SJCRH30 (cell line): ENCODE measurements around the gene EML6. TPM values are rescaled to one million over a fixed set of nuclear protein-coding genes. Genes with fewer than 3 reads are reported as not detected.
"Not testable (repeated sequence)": the region's sequence is repeated elsewhere in the genome, so short reads cannot be mapped to it uniquely, and the experiment has no call there.

Source experiments
- DNase-seq, 2 experiments: peaks; one replicate each; pipeline ENCODE4 v3.0.0-alpha.2; 2015 to 2020
- H3K27ac ChIP-seq: fragments of 250-450 bp; sonication (Bioruptor Pico); 2 replicates; pipeline ENCODE4 v1.5.1; 2020; ENCODE audit warnings: mild to moderate bottlenecking, moderate library complexity
- H3K27me3 ChIP-seq: fragments of 250-450 bp; sonication (Bioruptor Pico); 2 replicates; pipeline ENCODE4 v1.5.1; 2020; ENCODE audit warnings: mild to moderate bottlenecking, moderate library complexity
- H3K36me3 ChIP-seq: fragments of 250-450 bp; sonication (Bioruptor Pico); 2 replicates; pipeline ENCODE4 v1.5.1; 2020; ENCODE audit warnings: mild to moderate bottlenecking, moderate library complexity
- H3K4me1 ChIP-seq: fragments of 250-450 bp; sonication (Bioruptor Pico); 2 replicates; pipeline ENCODE4 v1.5.1; 2020; ENCODE audit warnings: mild to moderate bottlenecking, moderate library complexity
- H3K4me3 ChIP-seq: fragments of 250-450 bp; sonication (Bioruptor Pico); 2 replicates; pipeline ENCODE4 v1.5.1; 2020; ENCODE audit warnings: mild to moderate bottlenecking, moderate library complexity
- H3K9me3 ChIP-seq: fragments of 250-450 bp; sonication (Bioruptor Pico); replicated peaks from 2 replicates; pipeline ENCODE4 v1.5.1; 2020; ENCODE audit warnings: mild to moderate bottlenecking, moderate library complexity
- total RNA-seq: library from RNA; depleted of rRNA; stranded (reverse); fragments of >200 nt; shearing (Covaris generic); gene quantifications from 2 replicates; pipeline ENCODE4 v1.2.3, GENCODE V29; 2014

EML6 gene
- total RNA-seq, 1 experiment from 2014 or later: 1.0 TPM

DNA sequence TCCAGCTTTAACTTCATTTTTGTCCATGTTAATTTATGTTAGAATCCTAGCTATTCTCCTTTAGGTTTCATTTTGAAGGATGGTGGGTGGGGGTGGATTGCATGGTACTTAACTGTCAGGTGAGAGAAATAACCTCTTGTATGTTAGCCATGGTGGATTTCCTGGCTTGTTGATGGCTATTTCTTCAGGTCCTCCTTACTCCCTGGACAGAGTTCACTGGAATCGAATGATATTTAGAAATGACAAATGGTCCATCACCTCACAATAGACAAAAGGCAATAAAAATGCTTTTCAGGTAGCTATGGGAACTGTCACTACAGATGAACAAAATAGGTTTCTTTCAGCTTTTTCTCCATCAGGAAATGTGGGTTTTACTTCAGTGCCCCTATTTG lies 91.7 kb downstream of the EML6 start:
- Histone ChIP-seq H3K36me3 (no peaks in the 10 kb centered on the region), H3K27me3 (no peaks in the 10 kb centered on the region), H3K9me3 (no peaks in the 10 kb centered on the region), H3K4me3 (no peak overlapping the region), H3K4me1 (no peaks in the 10 kb centered on the region), H3K27ac (no peak overlapping the region)
- no peak for DNase-seq

DNA sequence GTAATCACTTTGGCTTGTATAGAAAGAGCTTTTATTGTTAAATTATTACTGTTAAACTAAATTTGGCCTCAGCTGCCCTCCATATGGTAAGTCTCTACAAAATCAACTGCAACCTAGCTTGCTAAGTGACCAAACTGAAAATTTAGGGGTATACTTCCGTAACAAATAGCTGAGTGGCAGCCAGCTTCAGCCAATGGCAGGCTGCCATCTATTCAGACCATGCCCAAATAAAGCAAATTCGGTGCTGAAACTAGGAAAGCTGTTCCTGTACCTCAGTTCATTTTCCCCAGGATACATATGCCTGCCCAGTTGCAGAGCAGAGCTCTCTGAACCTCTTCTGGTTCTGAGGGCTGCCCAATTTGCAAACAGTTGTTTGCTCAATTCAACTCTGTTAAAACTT lies 94.8 kb downstream of the EML6 start:
- Histone ChIP-seq H3K9me3 (no peaks in the 10 kb centered on the region), H3K27ac (no peak overlapping the region), H3K4me1 (no peaks in the 10 kb centered on the region), H3K27me3 (no peaks in the 10 kb centered on the region), H3K36me3 (no peaks in the 10 kb centered on the region), H3K4me3 (no peak overlapping the region)
- peak in 1 of 2 experiments; percentile 18 for DNase-seq

GRCh38 chr2:54820558-54820957 lies 97.1 kb downstream of the EML6 start:
- H3K27ac ChIP-seq: no peak overlapping the region
- H3K4me3 ChIP-seq: no peak overlapping the region
- no peaks in the 10 kb centered on the region for H3K36me3 ChIP-seq
- no peak for DNase-seq
- no peaks in the 10 kb centered on the region for H3K9me3 ChIP-seq
- no peaks in the 10 kb centered on the region for H3K4me1 ChIP-seq
- no peaks in the 10 kb centered on the region for H3K27me3 ChIP-seq

DNA sequence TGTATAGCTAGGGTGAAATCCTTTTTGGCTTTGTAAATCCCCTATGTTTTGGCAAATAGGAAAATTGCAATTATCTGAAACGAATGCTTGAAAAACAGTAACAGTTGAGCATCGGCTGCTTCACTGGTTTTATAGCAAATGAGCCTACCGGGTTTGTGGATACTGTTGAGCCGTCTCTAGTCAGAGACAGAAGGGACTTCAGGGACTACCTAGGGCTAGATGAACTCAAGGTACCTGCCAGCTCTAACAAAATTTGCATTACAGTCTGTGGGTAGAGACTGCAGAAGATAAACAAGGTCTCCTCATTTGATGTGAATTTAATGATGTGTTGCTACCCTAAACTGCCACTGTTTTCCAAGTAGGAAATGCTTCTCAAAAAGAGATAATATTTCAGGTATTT lies 101.1 kb downstream of the EML6 start:
- Histone ChIP-seq H3K27ac (no peak overlapping the region), H3K27me3 (no peaks in the 10 kb centered on the region), H3K4me1 (no peaks in the 10 kb centered on the region), H3K9me3 (no peaks in the 10 kb centered on the region), H3K36me3 (no peaks in the 10 kb centered on the region), H3K4me3 (no peak overlapping the region)
- DNase-seq: no peak

GRCh38 chr2:54830546-54830945 lies 107.1 kb downstream of the EML6 start:
- no peak overlapping the region for H3K4me3 ChIP-seq
- H3K4me1 ChIP-seq: no peaks in the 10 kb centered on the region
- 0 out of 2 replicates have a peak, but pooled peaks cover 4% of the 10 kb centered on the region for H3K27me3 ChIP-seq
- no peak for DNase-seq
- no peaks in the 10 kb centered on the region for H3K9me3 ChIP-seq
- no peak overlapping the region for H3K27ac ChIP-seq
- H3K36me3 ChIP-seq: no peaks in the 10 kb centered on the region

- no peaks in the 10 kb centered on the region for H3K9me3 ChIP-seq
- no peak overlapping the region for H3K4me3 ChIP-seq
- no peak for DNase-seq
- H3K36me3 ChIP-seq: no peaks in the 10 kb centered on the region
- H3K27ac ChIP-seq: no peak overlapping the region
- H3K27me3 ChIP-seq: 0 out of 2 replicates have a peak, but pooled peaks cover 4% of the 10 kb centered on the region
- H3K4me1 ChIP-seq: no peaks in the 10 kb centered on the region
Measured at GRCh38 chr2:54831480-54831879, 108.0 kb downstream of the EML6 start.

DNA sequence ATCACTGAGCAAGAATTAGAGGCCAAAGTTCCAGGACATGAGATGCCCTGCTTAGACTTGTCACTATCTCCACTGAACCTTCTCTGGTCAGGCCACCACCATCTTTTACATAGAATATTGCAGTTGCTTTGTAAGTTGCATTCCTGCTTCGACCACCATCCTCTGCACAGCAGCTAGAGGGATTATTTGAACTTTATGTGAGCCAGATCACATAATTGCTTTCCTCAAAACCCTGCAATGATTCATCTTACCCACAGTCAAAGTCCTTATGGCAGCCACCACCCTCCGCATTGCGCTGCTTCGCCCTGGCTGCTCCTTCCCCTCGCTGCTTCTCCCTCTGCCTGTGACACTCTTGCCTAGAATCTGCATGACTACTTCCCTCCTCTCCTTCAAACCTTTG lies 111.3 kb downstream of the EML6 start:
- no peaks in the 10 kb centered on the region for H3K9me3 ChIP-seq
- no peak for DNase-seq
- no peaks in the 10 kb centered on the region for H3K4me1 ChIP-seq

DNA sequence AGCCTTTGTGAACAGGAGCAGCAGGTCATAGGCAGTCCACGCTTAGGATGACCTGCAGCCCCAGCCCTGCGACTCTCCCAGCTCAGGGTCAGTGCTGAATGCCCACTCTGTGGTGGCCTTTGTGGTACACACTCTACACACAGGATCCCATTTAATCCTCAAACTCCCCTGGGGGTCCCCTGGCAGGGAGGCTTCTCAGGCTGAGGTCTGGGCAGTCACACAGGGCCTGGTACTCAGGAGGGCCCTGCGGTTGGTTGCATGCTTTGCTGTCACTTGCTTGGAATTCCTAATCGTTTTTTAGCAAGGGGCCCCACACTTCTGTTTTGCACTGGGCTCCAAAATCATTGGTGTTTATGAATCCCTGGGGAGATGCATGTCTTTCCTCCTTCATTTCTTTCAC lies 113.0 kb downstream of the EML6 start:
- H3K4me3 ChIP-seq: no peak overlapping the region
- peak; percentile 46 to 48 for DNase-seq
- no peak overlapping the region for H3K27ac ChIP-seq

More for the DNA sequence above, 111.3 kb downstream of the EML6 start:
- Histone ChIP-seq H3K36me3 (no peaks in the 10 kb centered on the region), H3K27me3 (0 out of 2 replicates have a peak, but pooled peaks cover 4% of the 10 kb centered on the region), H3K27ac (no peak overlapping the region), H3K4me3 (no peak overlapping the region)

DNA sequence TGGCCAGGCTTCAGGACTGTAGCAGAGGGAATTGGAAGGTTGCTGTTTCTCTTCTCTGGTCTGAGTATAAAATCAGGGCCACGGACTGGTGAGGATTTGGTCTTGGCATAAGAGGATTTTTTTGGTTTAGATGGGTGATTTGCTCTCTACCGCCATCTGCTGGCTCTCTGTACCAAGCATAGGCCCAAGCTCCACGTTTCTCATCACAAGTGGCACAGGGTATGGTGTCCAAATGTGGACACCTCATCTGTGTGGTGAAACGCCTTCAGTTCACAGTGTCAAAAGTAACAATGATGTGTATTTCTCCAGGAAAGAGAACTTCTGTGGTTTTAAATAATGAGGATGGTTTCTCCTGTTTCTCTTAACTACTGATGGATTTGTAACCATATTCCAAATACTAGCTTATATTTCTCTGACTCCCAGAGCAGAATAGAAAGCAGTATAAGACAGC lies 115.1 kb downstream of the EML6 start:
- H3K27ac ChIP-seq: no peak overlapping the region
- H3K27me3 ChIP-seq: peaks cover 4% of the 10 kb centered on the region; the same call in 1 of the 2 replicates
- H3K9me3 ChIP-seq: no peaks in the 10 kb centered on the region
- no peaks in the 10 kb centered on the region for H3K4me1 ChIP-seq
- H3K36me3 ChIP-seq: no peaks in the 10 kb centered on the region
- H3K4me3 ChIP-seq: no peak overlapping the region
- DNase-seq: peak; percentile 59 to 91

More for the DNA sequence above, 113.0 kb downstream of the EML6 start:
- Histone ChIP-seq H3K9me3 (no peaks in the 10 kb centered on the region), H3K27me3 (0 out of 2 replicates have a peak, but pooled peaks cover 4% of the 10 kb centered on the region), H3K36me3 (no peaks in the 10 kb centered on the region), H3K4me1 (no peaks in the 10 kb centered on the region)

- Histone ChIP-seq H3K9me3 (no peaks in the 10 kb centered on the region), H3K4me1 (no peaks in the 10 kb centered on the region), H3K36me3 (no peaks in the 10 kb centered on the region), H3K27ac (no peak overlapping the region), H3K27me3 (peaks cover under 1% of the 10 kb centered on the region; the same call in 1 of the 2 replicates), H3K4me3 (no peak overlapping the region)
- DNase-seq: peak in 1 of 2 experiments; percentile 15
Measured at GRCh38 chr2:54839461-54840255, 116.2 kb downstream of the EML6 start.

DNA sequence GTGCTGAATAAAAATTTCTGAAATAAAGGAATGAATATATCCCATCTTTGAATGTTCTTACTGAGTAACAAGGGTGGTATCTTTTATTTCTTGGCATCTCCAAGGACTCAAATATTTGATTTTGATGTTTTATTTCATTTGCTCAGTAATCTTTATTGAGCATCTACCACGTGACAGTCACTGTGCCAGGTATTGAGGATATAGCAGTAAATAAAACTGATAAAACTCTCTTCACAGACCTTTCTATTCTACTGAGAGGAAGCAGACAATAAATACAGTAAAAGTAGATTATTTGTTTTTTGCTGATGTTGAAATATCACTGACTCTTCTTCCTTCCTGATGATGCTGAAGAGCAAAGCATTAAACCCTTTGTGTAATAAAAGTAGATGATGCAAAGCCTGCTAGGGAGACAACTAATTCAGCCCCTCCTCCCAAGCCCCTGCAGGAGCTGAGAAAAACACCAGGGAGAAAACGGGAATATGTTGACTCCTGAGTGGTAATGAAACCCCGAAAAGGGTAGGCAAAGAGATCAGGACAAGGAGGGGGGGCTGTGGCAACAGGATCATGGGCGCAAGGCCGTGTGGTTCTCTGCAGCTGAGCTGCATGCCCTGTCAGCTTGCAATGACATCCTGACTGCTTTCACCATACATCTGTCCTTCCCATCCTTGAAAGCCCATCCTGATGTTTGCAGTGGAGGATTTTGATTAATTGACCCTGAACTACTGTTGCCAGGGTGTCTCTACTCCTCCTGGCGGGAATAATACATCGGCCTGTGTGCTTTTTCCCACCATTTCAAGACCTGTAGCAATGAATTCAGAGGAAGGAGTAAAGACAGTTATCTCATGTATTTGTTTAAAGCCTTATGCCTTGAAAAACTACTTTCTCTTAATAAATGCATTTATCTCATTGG lies 117.4 kb downstream of the EML6 start:
- no peaks in the 10 kb centered on the region for H3K36me3 ChIP-seq
- DNase-seq: no peak
- no peaks in the 10 kb centered on the region; the same call in 1 of the 2 replicates for H3K27me3 ChIP-seq
- H3K4me3 ChIP-seq: no peak overlapping the region
- no peaks in the 10 kb centered on the region for H3K9me3 ChIP-seq
- no peaks in the 10 kb centered on the region for H3K4me1 ChIP-seq
- H3K27ac ChIP-seq: no peak overlapping the region

GRCh38 chr2:54841500-54841899 lies 118.0 kb downstream of the EML6 start:
- not testable (repeated sequence) for H3K4me1 ChIP-seq, H3K9me3 ChIP-seq, H3K36me3 ChIP-seq, DNase-seq, H3K27me3 ChIP-seq, H3K27ac ChIP-seq, H3K4me3 ChIP-seq

DNA sequence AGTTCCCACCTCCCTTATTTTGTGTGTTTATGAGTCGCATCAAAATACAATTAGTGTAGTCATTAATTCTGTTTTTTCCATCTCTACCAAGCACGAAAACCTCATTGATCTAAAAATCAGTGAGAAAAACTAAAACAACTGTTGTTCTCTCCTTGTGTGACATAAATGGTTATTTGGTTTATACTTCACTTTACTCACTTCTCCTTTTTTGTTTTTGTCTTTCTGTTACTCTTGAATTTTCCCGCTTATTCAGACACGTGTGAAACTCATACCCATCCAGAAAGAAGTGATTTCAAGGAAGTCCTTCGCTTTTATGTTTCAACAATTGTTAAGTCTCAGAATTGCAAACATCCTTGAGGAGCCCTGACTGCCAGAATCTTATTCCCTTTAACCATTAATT lies 121.6 kb downstream of the EML6 start:
- H3K27ac ChIP-seq: no peak overlapping the region
- H3K9me3 ChIP-seq: no peaks in the 10 kb centered on the region
- H3K4me3 ChIP-seq: no peak overlapping the region
- no peaks in the 10 kb centered on the region for H3K36me3 ChIP-seq
- DNase-seq: no peak
- no peaks in the 10 kb centered on the region for H3K4me1 ChIP-seq
- H3K27me3 ChIP-seq: no peaks in the 10 kb centered on the region; the same call in 1 of the 2 replicates

DNA sequence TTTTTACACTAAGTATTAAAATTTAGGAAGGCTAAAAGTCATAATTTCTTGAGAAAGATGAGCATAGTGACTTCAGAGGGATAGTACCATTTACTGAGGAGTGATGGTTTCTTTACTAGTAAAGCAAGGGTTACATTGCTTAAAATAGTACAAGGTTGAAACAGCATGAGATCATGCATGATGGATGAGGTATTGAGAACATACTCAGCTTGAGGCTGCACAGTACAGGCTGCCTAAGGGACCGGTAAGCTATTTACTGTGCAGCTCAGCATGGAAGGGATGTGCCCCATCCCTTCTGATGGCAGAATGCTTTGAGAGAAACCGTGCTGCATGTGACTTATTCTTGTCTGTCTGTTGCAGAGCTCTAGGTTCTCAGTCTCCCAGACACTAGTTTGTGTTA lies 122.1 kb downstream of the EML6 start:
- no peak for DNase-seq
- no peak overlapping the region for H3K27ac ChIP-seq
- no peaks in the 10 kb centered on the region for H3K36me3 ChIP-seq
- H3K9me3 ChIP-seq: no peaks in the 10 kb centered on the region
- no peaks in the 10 kb centered on the region; the same call in 1 of the 2 replicates for H3K27me3 ChIP-seq
- H3K4me3 ChIP-seq: no peak overlapping the region
- H3K4me1 ChIP-seq: no peaks in the 10 kb centered on the region
